Left ventricle myocardium inferior (tissue), 1 donor: Measurements from ENCODE around the gene PLXNC1. TPM values are rescaled to one million over a fixed set of nuclear protein-coding genes. Genes with fewer than 3 reads are reported as not detected.

Experiments
- DNase-seq: peaks from one replicate; pipeline ENCODE4 v3.0.0-alpha.2; 2020
- H3K27ac ChIP-seq: fragments of 200-600 bp; replicated peaks from 2 replicates; pipeline ENCODE4 v1.8.0; 2021
- H3K27me3 ChIP-seq: fragments of 200-600 bp; 2 replicates; pipeline ENCODE4 v1.8.0; 2021; ENCODE audit warnings: low read depth
- H3K36me3 ChIP-seq: fragments of 200-600 bp; 2 replicates; pipeline ENCODE4 v1.8.0; 2021
- H3K4me1 ChIP-seq: fragments of 200-600 bp; 2 replicates; pipeline ENCODE4 v1.8.0; 2021
- H3K4me3 ChIP-seq: fragments of 200-600 bp; 2 replicates; pipeline ENCODE4 v1.8.0; 2021; ENCODE audit warnings: mild to moderate bottlenecking, moderate library complexity
- H3K9me3 ChIP-seq: fragments of 200-600 bp; replicated peaks from 2 replicates; pipeline ENCODE4 v1.8.0; 2021
- intact Hi-C: fragments of 100-400 bp; cut with micrococcal nuclease; formaldehyde crosslinking; loops from one replicate; pipeline ENCODE4 v1.11.0; 2022
- total RNA-seq: library from RNA; stranded (reverse); fragmentation: NEBNext Ultra II Directional; extraction: Animal tissue kit (Norgen Biotek cat#: 25700); gene quantifications from one replicate; pipeline ENCODE4 v1.2.1, GENCODE V29; 2021
- TF ChIP-seq, protein P1 (sequence below): fragments of 200-600 bp; IDR thresholded peaks from 2 replicates; pipeline ENCODE4 v1.8.0; 2021; ENCODE audit warnings: antibody characterized with exemption, mild to moderate bottlenecking, borderline replicate concordance
- donor health status: DM: no; HTN: yes; CAD: no; lungs with severe emphysema.

The PLXNC1 gene
- total RNA-seq, 1 donor from 2014 or later: 2.5 TPM

DNA sequence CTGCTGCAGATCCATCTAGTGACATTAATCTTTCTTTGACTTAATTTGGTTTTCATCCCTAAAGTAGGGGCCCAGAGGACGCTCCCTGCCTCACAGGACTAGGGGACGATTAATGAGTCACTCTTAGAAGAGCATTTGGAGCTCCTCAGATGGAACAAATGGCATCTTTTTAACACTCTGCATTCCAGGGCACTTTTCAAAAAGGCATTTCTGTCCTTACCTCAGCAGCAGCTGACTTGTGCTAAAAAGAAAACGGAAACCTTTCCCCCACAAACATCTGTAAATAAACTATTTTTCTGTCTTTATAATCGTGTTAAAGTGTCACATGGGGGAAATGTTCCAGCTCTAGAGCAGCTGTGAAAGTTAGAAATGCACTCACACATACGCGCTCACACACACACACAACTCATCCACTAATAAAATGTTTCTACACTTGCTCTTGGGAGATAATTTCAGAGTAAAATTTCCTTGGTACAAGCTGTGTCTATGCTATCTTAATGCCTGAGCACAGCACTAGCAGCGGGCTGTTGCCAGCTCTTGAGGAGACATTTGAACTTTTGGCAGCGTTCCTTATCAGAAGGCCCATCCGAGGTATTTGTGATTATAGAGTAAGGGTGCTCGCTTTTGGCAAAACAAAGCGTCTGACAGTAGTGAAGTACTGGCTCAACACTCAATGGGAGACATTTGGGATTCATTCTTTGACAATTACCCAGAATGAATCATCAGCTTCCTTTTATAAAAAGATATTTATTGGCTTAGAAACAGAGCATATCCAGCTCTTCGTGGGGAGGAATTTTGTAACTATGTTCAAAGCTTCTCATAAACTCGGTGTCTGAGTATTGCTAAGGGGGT, 141.3 kb downstream of the PLXNC1 start:
- peaks cover 29% of the 10 kb centered on the region for H3K4me1 ChIP-seq
- DNase-seq: no peak
- no peaks in the 10 kb centered on the region for H3K9me3 ChIP-seq
- no peaks in the 10 kb centered on the region for H3K27me3 ChIP-seq
- TF ChIP-seq, protein P1, sequence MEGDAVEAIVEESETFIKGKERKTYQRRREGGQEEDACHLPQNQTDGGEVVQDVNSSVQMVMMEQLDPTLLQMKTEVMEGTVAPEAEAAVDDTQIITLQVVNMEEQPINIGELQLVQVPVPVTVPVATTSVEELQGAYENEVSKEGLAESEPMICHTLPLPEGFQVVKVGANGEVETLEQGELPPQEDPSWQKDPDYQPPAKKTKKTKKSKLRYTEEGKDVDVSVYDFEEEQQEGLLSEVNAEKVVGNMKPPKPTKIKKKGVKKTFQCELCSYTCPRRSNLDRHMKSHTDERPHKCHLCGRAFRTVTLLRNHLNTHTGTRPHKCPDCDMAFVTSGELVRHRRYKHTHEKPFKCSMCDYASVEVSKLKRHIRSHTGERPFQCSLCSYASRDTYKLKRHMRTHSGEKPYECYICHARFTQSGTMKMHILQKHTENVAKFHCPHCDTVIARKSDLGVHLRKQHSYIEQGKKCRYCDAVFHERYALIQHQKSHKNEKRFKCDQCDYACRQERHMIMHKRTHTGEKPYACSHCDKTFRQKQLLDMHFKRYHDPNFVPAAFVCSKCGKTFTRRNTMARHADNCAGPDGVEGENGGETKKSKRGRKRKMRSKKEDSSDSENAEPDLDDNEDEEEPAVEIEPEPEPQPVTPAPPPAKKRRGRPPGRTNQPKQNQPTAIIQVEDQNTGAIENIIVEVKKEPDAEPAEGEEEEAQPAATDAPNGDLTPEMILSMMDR: no peak
- peak overlapping the region; percentile 74 for H3K27ac ChIP-seq
- H3K36me3 ChIP-seq: no peaks in the 10 kb centered on the region
- H3K4me3 ChIP-seq: peak overlapping the region; percentile 15
- intact Hi-C loops: no loop called here

GRCh38 chr12:94290353-94290752, 142.0 kb downstream of the PLXNC1 start:
- Histone ChIP-seq H3K27ac (peak overlapping the region; percentile 74), H3K9me3 (no peaks in the 10 kb centered on the region), H3K27me3 (no peaks in the 10 kb centered on the region), H3K36me3 (no peaks in the 10 kb centered on the region), H3K4me1 (peaks cover 29% of the 10 kb centered on the region), H3K4me3 (peak overlapping the region; percentile 15)
- intact Hi-C loops: no loop called here
- DNase-seq: no peak
- TF ChIP-seq, protein P1: no peak

DNA sequence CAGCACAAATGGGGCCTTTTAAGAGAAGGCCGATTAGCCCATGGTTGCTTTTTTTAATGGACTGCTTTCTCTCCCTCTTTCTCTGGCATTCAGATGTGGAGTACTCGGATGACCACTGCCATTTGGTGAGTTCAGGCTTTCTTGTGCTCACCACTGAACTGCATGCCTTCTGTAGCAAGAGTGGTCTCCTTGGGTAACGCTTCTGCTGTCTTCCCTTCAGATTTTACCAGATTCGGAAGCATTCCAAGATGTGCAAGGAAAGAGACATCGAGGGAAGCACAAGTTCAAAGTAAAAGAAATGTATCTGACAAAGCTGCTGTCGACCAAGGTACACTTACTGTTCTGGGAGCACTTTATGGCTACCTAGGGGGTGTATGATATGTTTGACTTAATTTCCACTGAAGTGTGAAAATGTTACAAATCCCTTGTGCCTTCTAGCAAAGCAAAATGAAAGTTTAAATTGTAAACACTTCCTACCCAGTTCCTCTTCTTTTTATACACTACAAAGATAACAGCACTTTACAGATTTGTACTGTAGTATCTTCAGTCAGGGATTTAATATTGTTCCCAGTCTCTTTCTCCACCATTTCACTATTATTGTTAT, 148.8 kb downstream of the PLXNC1 start:
- intact Hi-C loops: no loop called here
- Histone ChIP-seq H3K27me3 (no peaks in the 10 kb centered on the region), H3K36me3 (peaks cover 12% of the 10 kb centered on the region), H3K27ac (no peak overlapping the region), H3K4me3 (no peak overlapping the region), H3K4me1 (peaks cover 21% of the 10 kb centered on the region), H3K9me3 (no peaks in the 10 kb centered on the region)
- no peak for DNase-seq
- TF ChIP-seq, protein P1: no peak

- Histone ChIP-seq H3K4me3 (no peak overlapping the region), H3K36me3 (peaks cover 14% of the 10 kb centered on the region)
- intact Hi-C loops: no loop called here
Observed at GRCh38 chr12:94297876-94298505, 149.6 kb downstream of the PLXNC1 start.

DNA sequence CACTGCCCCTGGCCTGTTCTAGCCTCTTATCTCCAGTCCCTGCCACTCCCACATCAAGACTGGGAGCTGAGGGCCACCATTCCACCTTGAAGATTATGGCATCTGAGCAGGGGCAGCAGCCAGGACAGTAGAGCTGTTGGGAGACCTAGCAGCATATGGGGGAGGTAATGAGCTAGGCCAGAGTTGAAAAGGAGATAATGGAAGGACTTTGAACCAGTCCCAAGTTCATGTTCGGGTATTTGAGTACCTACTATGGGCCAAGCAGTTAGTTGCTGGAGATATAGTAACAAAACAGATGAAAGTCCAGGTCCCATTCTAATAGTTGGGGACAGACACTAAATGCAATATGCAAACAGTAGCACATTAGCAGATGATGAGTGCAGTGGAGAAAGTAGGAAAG, 151.5 kb downstream of the PLXNC1 start:
- TF ChIP-seq, protein P1: no peak
- intact Hi-C loops: no loop called here
- H3K27me3 ChIP-seq: no peaks in the 10 kb centered on the region
- H3K27ac ChIP-seq: no peak overlapping the region
- H3K9me3 ChIP-seq: no peaks in the 10 kb centered on the region
- H3K4me3 ChIP-seq: no peak overlapping the region
- DNase-seq: no peak
- peaks cover 18% of the 10 kb centered on the region for H3K36me3 ChIP-seq
- peaks cover 25% of the 10 kb centered on the region for H3K4me1 ChIP-seq

More at GRCh38 chr12:94297876-94298505, 149.6 kb downstream of the PLXNC1 start:
- TF ChIP-seq, protein P1: no peak
- Histone ChIP-seq H3K27ac (no peak overlapping the region), H3K9me3 (no peaks in the 10 kb centered on the region), H3K27me3 (no peaks in the 10 kb centered on the region), H3K4me1 (peaks cover 21% of the 10 kb centered on the region)
- DNase-seq: no peak
